ENCODE results near the gene CYB5R3. TPM values are rescaled to one million over a fixed set of nuclear protein-coding genes. Genes with fewer than 3 reads are reported as not detected.

Gene CYB5R3
- total and polyA plus RNA-seq, 2 experiments from 2014 or later: 378 to 907 TPM

GRCh38 chr22:42596336-42596735 lies 52.9 kb downstream of the CYB5R3 start:
- no peaks in the 10 kb centered on the region for H3K9me2 ChIP-seq (ENCODE audit: insufficient read depth)
- no peak overlapping the region for H3K9ac ChIP-seq
- peaks cover 60% of the 10 kb centered on the region for H3K79me2 ChIP-seq (ENCODE audit: insufficient read depth)
- no peaks in the 10 kb centered on the region for H3K4me1 ChIP-seq (ENCODE audit: insufficient read depth)
- no peaks in the 10 kb centered on the region for H4K20me1 ChIP-seq (ENCODE audit: insufficient read depth)
- H3K27ac ChIP-seq: no peak overlapping the region
- no peak for DNase-seq
- H3K36me3 ChIP-seq (ENCODE audit: low read depth): peaks cover 48% of the 10 kb centered on the region
- H3F3A ChIP-seq (ENCODE audit: insufficient read depth): no peaks in the 10 kb centered on the region
- no peaks in the 10 kb centered on the region for H3K27me3 ChIP-seq (replicated peaks; ENCODE audit: insufficient read depth)
- TF ChIP-seq EZH2 (IDR thresholded peaks at IDR 0.05; ENCODE audit: insufficient read depth, poor library complexity, severe bottlenecking): no peak
- TF ChIP-seq EZH2phosphoT487 (IDR thresholded peaks at IDR 0.05; ENCODE audit: insufficient read depth, low read depth): no peak
- no peak overlapping the region for H2AFZ ChIP-seq
- H3K9me3 ChIP-seq (ENCODE audit: low read depth): no peaks in the 10 kb centered on the region
- 63 to 65% methylated on average over 5 of the region's 5 CpGs for WGBS, 2 experiments (ENCODE audit: low coverage in 1 of 2, low lambda C conversion rate in 2 of 2, missing lambda C conversion rate in 2 of 2)
- H3K4me3 ChIP-seq: no peak overlapping the region
- no peak overlapping the region for H3K4me2 ChIP-seq (ENCODE audit: unreplicated experiment)
- in situ Hi-C loops (cut with MboI): no loop called here

- no peak for DNase-seq
- no peak overlapping the region for H3K4me3 ChIP-seq
Measured at GRCh38 chr22:42595434-42595833, 53.8 kb downstream of the CYB5R3 start.

GRCh38 chr22:42591987-42592386 lies 57.2 kb downstream of the CYB5R3 start:
- Histone ChIP-seq H3K4me2 (ENCODE audit: unreplicated experiment) (no peak overlapping the region), H3K79me2 (ENCODE audit: insufficient read depth) (peaks cover 29% of the 10 kb centered on the region), H2AFZ (no peak overlapping the region), H3K4me3 (no peak overlapping the region), H3K4me1 (ENCODE audit: insufficient read depth) (no peaks in the 10 kb centered on the region), H3K36me3 (ENCODE audit: low read depth) (peaks cover 48% of the 10 kb centered on the region), H3K9ac (no peak overlapping the region), H3K27me3 (replicated peaks; ENCODE audit: insufficient read depth) (no peaks in the 10 kb centered on the region), H3K27ac (no peak overlapping the region), H3K9me3 (ENCODE audit: low read depth) (no peaks in the 10 kb centered on the region), H3K9me2 (ENCODE audit: insufficient read depth) (no peaks in the 10 kb centered on the region), H4K20me1 (ENCODE audit: insufficient read depth) (no peaks in the 10 kb centered on the region), H3F3A (ENCODE audit: insufficient read depth) (no peaks in the 10 kb centered on the region)
- in situ Hi-C loops (cut with MboI): no loop called here
- 96 to 99% methylated on average over 12 of the region's 12 CpGs for WGBS, 2 experiments (ENCODE audit: low coverage in 1 of 2, low lambda C conversion rate in 2 of 2, missing lambda C conversion rate in 2 of 2)
- no peak for TF ChIP-seq EZH2 (IDR thresholded peaks at IDR 0.05; ENCODE audit: insufficient read depth, poor library complexity, severe bottlenecking)
- DNase-seq: no peak

More at GRCh38 chr22:42595434-42595833, 53.8 kb downstream of the CYB5R3 start:
- TF ChIP-seq EZH2 (IDR thresholded peaks at IDR 0.05; ENCODE audit: insufficient read depth, poor library complexity, severe bottlenecking) (no peak), EZH2phosphoT487 (IDR thresholded peaks at IDR 0.05; ENCODE audit: insufficient read depth, low read depth) (no peak)
- Histone ChIP-seq H3F3A (ENCODE audit: insufficient read depth) (no peaks in the 10 kb centered on the region), H3K9ac (no peak overlapping the region), H3K36me3 (ENCODE audit: low read depth) (peaks cover 49% of the 10 kb centered on the region), H2AFZ (no peak overlapping the region), H3K27me3 (replicated peaks; ENCODE audit: insufficient read depth) (no peaks in the 10 kb centered on the region), H3K4me2 (ENCODE audit: unreplicated experiment) (no peak overlapping the region), H3K79me2 (ENCODE audit: insufficient read depth) (peaks cover 51% of the 10 kb centered on the region), H4K20me1 (ENCODE audit: insufficient read depth) (no peaks in the 10 kb centered on the region), H3K4me1 (ENCODE audit: insufficient read depth) (no peaks in the 10 kb centered on the region), H3K9me3 (ENCODE audit: low read depth) (no peaks in the 10 kb centered on the region), H3K27ac (no peak overlapping the region), H3K9me2 (ENCODE audit: insufficient read depth) (no peaks in the 10 kb centered on the region)
- 64 to 75% methylated on average over 3 of the region's 3 CpGs for WGBS, 2 experiments (ENCODE audit: low coverage in 1 of 2, low lambda C conversion rate in 2 of 2, missing lambda C conversion rate in 2 of 2)
- in situ Hi-C loops (cut with MboI): no loop called here

- Histone ChIP-seq H3K4me3 (no peak overlapping the region), H2AFZ (no peak overlapping the region), H3K9ac (no peak overlapping the region), H3K4me1 (ENCODE audit: insufficient read depth) (no peaks in the 10 kb centered on the region), H3K9me3 (ENCODE audit: low read depth) (no peaks in the 10 kb centered on the region), H3K9me2 (ENCODE audit: insufficient read depth) (no peaks in the 10 kb centered on the region), H3K36me3 (ENCODE audit: low read depth) (peaks cover 41% of the 10 kb centered on the region), H3K27me3 (replicated peaks; ENCODE audit: insufficient read depth) (no peaks in the 10 kb centered on the region), H3K4me2 (ENCODE audit: unreplicated experiment) (no peak overlapping the region), H4K20me1 (ENCODE audit: insufficient read depth) (no peaks in the 10 kb centered on the region), H3K79me2 (ENCODE audit: insufficient read depth) (peaks cover 12% of the 10 kb centered on the region), H3K27ac (no peak overlapping the region), H3F3A (ENCODE audit: insufficient read depth) (peaks cover 14% of the 10 kb centered on the region; the same call in 1 of the 2 replicates)
- DNase-seq: no peak
- TF ChIP-seq EZH2phosphoT487 (IDR thresholded peaks at IDR 0.05; ENCODE audit: insufficient read depth, low read depth) (no peak), EZH2 (IDR thresholded peaks at IDR 0.05; ENCODE audit: insufficient read depth, poor library complexity, severe bottlenecking) (no peak)
- in situ Hi-C loops (cut with MboI): no loop called here
- 85 to 90% methylated on average over 5 of the region's 5 CpGs for WGBS, 2 experiments (ENCODE audit: low coverage in 1 of 2, low lambda C conversion rate in 2 of 2, missing lambda C conversion rate in 2 of 2)
Measured at GRCh38 chr22:42587588-42588175, 61.5 kb downstream of the CYB5R3 start.
